HCT116 (cell line): ENCODE measurements around the gene LRRC47. TPM values are rescaled to one million over a fixed set of nuclear protein-coding genes. Genes with fewer than 3 reads are reported as not detected.
A peak's percentile ranks its signal among the peaks of the same experiment; 100 is the strongest.

Experiments
- ATAC-seq: fragments of 200-7000 bp; cut with Tn5 transposase; 2 replicates; pipeline ENCODE4 v1.9.1; 2020; ENCODE audit warnings: mild to moderate bottlenecking, moderate library complexity
- BruUV-seq: library from RNA; stranded (reverse); fragments of 400-500 nt; replicated peaks from 2 replicates; lab custom pipeline; 2021; lab: Mats Ljungman, UMichigan
- CTCF ChIA-PET: fragments of 300-600 bp; sonication (Branson Sonifier 250); formaldehyde crosslinking; loops from one replicate; lab custom pipeline; 2021; ENCODE audit warnings: antibody characterized with exemption; lab: Charles Lee
- POLR2A ChIA-PET: fragments of 300-600, 350-600 bp; sonication (Branson Sonifier 250); formaldehyde crosslinking; loops from one replicate; lab custom pipeline; 2021; ENCODE audit warnings: antibody characterized with exemption; lab: Charles Lee
- RAD21 ChIA-PET, 2 experiments: fragments of 300-600 bp; sonication (Branson Sonifier 250); formaldehyde crosslinking; loops; one replicate each; lab custom pipeline; 2023; ENCODE audit warnings: low total read pairs in 2 of 2; ENCODE audit not compliant: uncharacterized antibody in 2 of 2, unreplicated experiment in 2 of 2, low non-redundant PET in 1 of 2; lab: Charles Lee
- DNase-seq: peaks from one replicate; pipeline ENCODE4 v3.0.0-alpha.2; 2010; ENCODE audit warnings: low read depth, low spot score
- H2AFZ ChIP-seq: fragments of 200-600 bp; shearing (Covaris generic), sonication (generic); 2 replicates; pipeline ENCODE4 v1.6.1; 2017; ENCODE audit warnings: low read depth, mixed run types, mixed read lengths, antibody characterized with exemption, low read length; ENCODE audit not compliant: poor library complexity, severe bottlenecking
- H3K27ac ChIP-seq: 2 replicates; pipeline ENCODE4 v1.5.1; 2012; ENCODE audit warnings: low read depth, low read length
- H3K27me3 ChIP-seq: fragments of 200-600 bp; sonication (generic); 2 replicates; pipeline ENCODE4 v1.6.1; 2016; ENCODE audit warnings: mixed run types, low read length, mixed read lengths; ENCODE audit not compliant: insufficient read depth
- H3K36me3 ChIP-seq, 2 experiments: fragments of 200-500 bp in 1 of 2; fragments of 200-600 bp in 1 of 2; sonication (Bioruptor generic) in 1 of 2; sonication (generic) in 1 of 2; 2 replicates each; pipeline versions ENCODE4 v1.5.1 to v1.6.1; 2014 to 2016; ENCODE audit warnings: low read length in 2 of 2, inconsistent platforms in 1 of 2, mixed read lengths in 1 of 2, mixed run types in 1 of 2; ENCODE audit not compliant: insufficient read depth in 2 of 2, control insufficient read depth in 1 of 2
- H3K4me1 ChIP-seq, 2 experiments: fragments of 200-600 bp in 1 of 2; sonication (generic) in 1 of 2; 2 replicates each; pipeline versions ENCODE4 v1.5.1 to v1.6.1; 2012 to 2017; ENCODE audit warnings: low read length in 2 of 2, inconsistent platforms in 1 of 2, mild to moderate bottlenecking in 1 of 2, mixed read lengths in 1 of 2, mixed run types in 1 of 2, moderate library complexity in 1 of 2; ENCODE audit not compliant: insufficient read depth in 2 of 2, control insufficient read depth in 1 of 2
- H3K4me2 ChIP-seq: fragments of 200-600 bp; sonication (generic); 2 replicates; pipeline ENCODE4 v1.6.1; 2017; ENCODE audit warnings: mixed run types, low read length, mixed read lengths
- H3K4me3 ChIP-seq, 2 experiments: fragments of 200-600 bp in 1 of 2; sonication (generic) in 1 of 2; replicated peaks in 1 of 2; 2 replicates each; pipeline ENCODE4 v1.5.1; 2011 to 2016; ENCODE audit warnings: low read length in 2 of 2, control low read depth in 1 of 2, low read depth in 1 of 2, mild to moderate bottlenecking in 1 of 2, mixed read lengths in 1 of 2, mixed run types in 1 of 2
- H3K79me2 ChIP-seq: fragments of 200-600 bp; sonication (generic); 2 replicates; pipeline ENCODE4 v1.6.1; 2017; ENCODE audit warnings: mild to moderate bottlenecking, mixed run types, low read length, moderate library complexity, mixed read lengths; ENCODE audit not compliant: insufficient read depth
- H3K9ac ChIP-seq: fragments of 200-600 bp; sonication (generic); 2 replicates; pipeline ENCODE4 v1.6.1; 2016; ENCODE audit warnings: low read length, mixed read lengths
- H3K9me2 ChIP-seq: fragments of 200-600 bp; sonication (generic), shearing (Covaris generic); 2 replicates; pipeline ENCODE4 v1.6.1; 2017; ENCODE audit warnings: mixed run types, mild to moderate bottlenecking, moderate library complexity; ENCODE audit not compliant: insufficient read depth
- H3K9me3 ChIP-seq, 2 experiments: fragments of 200-500 bp in 1 of 2; fragments of 200-600 bp in 1 of 2; sonication (Bioruptor generic) in 1 of 2; sonication (generic) in 1 of 2; 2 replicates each; pipeline ENCODE4 v1.6.1; 2014 to 2017; ENCODE audit warnings: low read length in 2 of 2, mixed read lengths in 2 of 2, inconsistent platforms in 1 of 2, low read depth in 1 of 2, mild to moderate bottlenecking in 1 of 2, mixed run types in 1 of 2, moderate library complexity in 1 of 2; ENCODE audit not compliant: control insufficient read depth in 1 of 2, insufficient read depth in 1 of 2
- H4K20me1 ChIP-seq: fragments of 200-600 bp; sonication (generic), shearing (Covaris generic); 2 replicates; pipeline ENCODE4 v1.6.1; 2017; ENCODE audit warnings: mixed run types, mild to moderate bottlenecking, moderate library complexity; ENCODE audit not compliant: insufficient read depth
- CBX3 ChIP-seq: IDR thresholded peaks from 2 replicates; pipeline ENCODE4 v1.6.1; 2012; ENCODE audit warnings: low read depth
- CTCF ChIP-seq, 3 experiments: fragments of 200-600 bp in 1 of 3; sonication (generic) in 1 of 3; IDR thresholded peaks in 2 of 3; conservative IDR thresholded peaks in 1 of 3; 2 replicates each; pipeline ENCODE4 v1.5.1; 2012 to 2017; ENCODE audit warnings: low read depth in 2 of 3, low read length in 2 of 3, antibody characterized with exemption in 1 of 3, borderline replicate concordance in 1 of 3, control low read depth in 1 of 3, mild to moderate bottlenecking in 1 of 3, mixed read lengths in 1 of 3, mixed run types in 1 of 3, moderate library complexity in 1 of 3; ENCODE audit not compliant: insufficient read depth in 1 of 3
- EZH2 ChIP-seq: fragments of 200-600 bp; sonication (generic); IDR thresholded peaks from 2 replicates; pipeline ENCODE4 v1.6.1; 2017; ENCODE audit warnings: antibody characterized with exemption, mixed run types
- JUND ChIP-seq: IDR thresholded peaks from 2 replicates; pipeline ENCODE4 v1.6.1; 2012
- intact Hi-C: fragments of 100-400 bp; cut with micrococcal nuclease; formaldehyde crosslinking; loops from 2 replicates; pipeline ENCODE4 v1.10.0; 2022
- total RNA-seq: library from RNA; stranded (reverse); gene quantifications from one replicate; pipeline ENCODE4 v1.2.1, GENCODE V29; 2021; ENCODE audit not compliant: unreplicated experiment

Gene LRRC47
- total RNA-seq, 1 experiment from 2014 or later = 48.0 TPM

- TF ChIP-seq CTCF (IDR thresholded peaks at IDR 0.05 in 2 of 3, conservative IDR thresholded peaks at IDR 0.05 in 1 of 3; ENCODE audit: borderline replicate concordance in 1 of 3, insufficient read depth in 1 of 3, low read depth in 2 of 3, low read length in 2 of 3) (no peak), EZH2 (no peak), JUND (no peak)
These were observed 21.9 kb downstream of the LRRC47 start (continued) for GRCh38 chr1:3774276-3774945.

GRCh38 chr1:3773572-3774275 is 22.6 kb downstream of the LRRC47 start:
- TF ChIP-seq CBX3 = no peak
- TF ChIP-seq, all 23 proteins: peak for 0
- ChIA-PET CTCF (interaction anchor here (1.5 kb wide), 1 partner anchor 321 kb away, joined by 3 read pairs; no protein-coding TSS in a partner anchor), RAD21 (no interaction called here), POLR2A (no interaction called here)
- intact Hi-C loops = no loop called here
- Histone ChIP-seq H3K27me3 (no peaks in the 10 kb centered on the region), H3K9me3 (no peaks in the 10 kb centered on the region), H3K4me1 (peaks cover 31 to 44% of the 10 kb centered on the region in 2 experiments), H2AFZ (no peak overlapping the region), H3K9ac (peak overlapping the region; percentile 59; the same call in 1 of the 2 replicates), H3K4me2 (peak overlapping the region; percentile 86), H3K79me2 (no peaks in the 10 kb centered on the region), H3K36me3 (no peaks in the 10 kb centered on the region; a peak in 1 of 4 replicates), H3K4me3 (peak overlapping the region; percentile 52 to 67; a peak in 3 of 4 replicates), H3K27ac (no peak overlapping the region), H3K9me2 (no peaks in the 10 kb centered on the region), H4K20me1 (no peaks in the 10 kb centered on the region)
- DNase-seq (no peak), ATAC-seq (no peak)
- no TSS peak for BruUV-seq
